ENCODE data around the gene GFPT1.

The GFPT1 gene

DNA sequence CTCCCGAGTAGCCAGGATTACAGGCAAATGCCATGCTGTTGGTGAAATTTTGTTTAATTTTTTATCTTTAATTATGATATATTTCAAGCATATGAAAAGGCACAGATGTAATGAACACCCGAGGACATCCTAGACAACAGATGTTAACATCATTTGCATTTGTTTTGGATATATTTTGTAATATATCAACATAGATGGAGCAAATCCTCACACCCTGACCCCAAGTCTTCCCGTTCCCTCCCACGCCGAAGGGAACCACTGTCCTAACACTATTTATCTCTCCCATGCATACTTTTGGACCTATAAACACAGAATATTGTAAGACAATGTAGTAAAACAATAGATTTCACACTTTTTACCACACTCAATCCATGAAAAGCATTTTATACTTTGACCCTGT lies 99.5 kb downstream of the GFPT1 start:
- no peak for DNase-seq

DNA sequence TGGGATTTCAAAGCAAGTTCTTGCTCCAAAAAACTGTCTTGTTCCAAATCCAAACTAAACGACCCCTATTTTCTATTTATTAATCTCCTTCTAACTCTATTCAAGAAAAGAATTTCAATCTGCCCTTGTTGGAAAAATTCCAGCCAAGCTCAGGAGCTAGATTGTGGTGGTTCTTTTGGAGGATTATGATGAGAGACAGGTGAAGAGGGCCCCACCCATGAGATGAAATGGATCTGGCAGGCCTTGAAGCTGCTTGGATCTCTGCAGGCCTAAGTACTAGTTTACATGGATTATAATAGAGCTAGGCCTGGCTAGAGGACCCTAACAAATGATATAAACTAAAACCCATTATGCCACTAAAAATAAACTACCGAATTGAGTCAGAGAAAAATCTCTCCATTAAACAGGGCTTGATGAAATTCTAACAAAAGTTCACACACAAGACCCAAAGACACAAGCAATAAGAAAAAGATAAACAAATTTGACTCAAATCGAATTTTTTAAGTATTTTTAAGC lies 101.6 kb downstream of the GFPT1 start:
- DNase-seq, result no peak

DNA sequence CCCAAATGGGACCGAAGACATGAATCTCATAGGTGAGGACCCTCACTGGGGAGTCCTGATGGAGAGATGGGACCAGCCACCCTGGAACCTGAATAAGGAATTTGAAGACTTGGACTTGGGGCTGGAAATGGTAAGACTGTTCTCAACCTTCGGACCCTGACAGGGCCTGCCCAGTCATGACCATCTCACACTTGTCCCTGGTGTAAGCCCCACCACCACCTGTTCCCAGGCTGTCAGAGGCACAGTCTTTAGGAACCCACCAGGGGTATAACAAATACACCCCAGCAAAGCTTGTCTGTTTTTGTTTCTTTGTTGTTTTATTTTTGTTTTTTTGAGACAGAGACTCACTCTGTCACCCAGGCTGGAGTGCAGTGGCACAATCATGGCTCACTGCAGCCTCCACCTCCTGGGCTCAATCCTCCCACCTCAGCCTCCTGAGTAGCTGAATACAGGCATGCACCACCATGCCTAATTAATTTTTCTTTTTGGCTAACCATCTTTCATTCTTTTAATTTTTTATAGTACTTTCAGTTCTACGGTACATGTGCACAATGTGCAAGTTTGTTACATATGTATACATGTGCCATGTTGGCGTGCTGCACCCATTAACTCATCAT lies 106.1 kb downstream of the GFPT1 start:
- no peak for DNase-seq

DNA sequence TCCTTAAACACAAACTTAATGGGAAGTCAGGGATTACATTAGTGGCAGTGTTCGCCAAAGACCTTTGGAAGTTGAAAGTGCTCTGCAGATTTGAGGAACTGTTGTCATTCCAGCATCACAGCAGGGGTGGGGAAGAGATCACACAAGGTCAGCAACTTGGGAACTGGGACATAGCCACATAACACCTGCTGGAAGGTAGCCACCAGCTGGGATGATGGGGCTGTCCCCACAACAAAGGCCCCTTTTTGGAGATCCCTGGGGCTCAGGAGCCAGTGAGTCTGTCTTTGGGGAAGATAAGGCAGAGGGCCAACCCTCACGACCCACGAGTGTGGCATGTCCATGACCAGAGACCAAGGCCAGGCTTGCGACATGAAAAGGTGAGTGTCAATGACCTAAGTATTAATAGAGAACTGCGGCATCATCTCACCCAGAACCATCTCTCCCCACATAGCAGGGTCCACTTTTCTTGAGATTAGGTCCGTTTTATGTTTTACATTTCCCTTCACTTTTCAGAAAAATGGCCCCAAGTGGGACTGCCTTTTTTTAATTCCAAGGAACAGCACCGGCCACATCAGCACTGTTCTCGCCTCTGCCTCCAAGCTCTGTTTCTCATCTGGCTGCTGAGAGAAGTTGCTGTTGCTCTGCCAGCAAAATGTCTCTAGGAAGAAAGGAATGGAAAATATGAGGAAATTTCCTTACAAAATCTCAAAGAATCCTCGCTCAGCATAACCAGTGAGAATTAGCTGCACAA lies 106.9 kb downstream of the GFPT1 start:
- no peak for DNase-seq

DNA sequence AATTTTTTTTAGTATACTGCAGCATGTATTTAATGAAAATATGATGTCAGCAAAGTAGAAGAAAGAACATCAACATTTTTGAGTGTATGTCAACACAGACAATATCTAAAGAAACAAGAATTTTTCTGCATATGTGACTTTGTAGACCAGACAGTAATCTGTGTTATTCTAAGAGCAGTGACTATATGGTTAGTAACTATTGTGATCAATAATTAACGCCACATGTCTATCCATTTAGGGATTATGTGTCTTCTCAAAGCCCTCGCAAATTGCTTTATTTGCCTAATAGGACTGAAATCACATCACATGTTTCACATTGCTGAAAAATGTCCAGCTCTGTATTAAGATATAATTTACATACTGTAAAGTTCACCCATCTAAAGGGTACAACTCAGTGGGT lies 107.8 kb downstream of the GFPT1 start:
- no peak for DNase-seq

DNA sequence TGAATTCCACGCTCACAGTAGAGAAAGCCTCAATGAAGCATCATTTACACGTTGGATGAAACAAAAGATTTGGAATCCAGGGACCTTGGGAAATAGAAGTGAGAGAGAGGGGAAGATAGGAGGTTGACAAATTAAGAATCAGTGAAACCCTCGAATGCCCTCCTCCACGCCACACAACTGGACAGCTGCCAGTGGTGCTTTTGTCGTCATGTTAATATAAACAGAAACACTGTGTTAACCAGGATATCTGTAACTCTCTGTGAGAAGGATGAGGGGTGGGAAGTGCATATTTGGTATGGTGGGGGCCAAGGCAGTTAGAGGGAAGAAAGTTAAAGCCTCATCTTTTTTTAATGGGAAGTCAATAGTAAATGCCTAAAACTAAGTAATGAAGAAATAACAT lies 108.7 kb downstream of the GFPT1 start:
- DNase-seq, result no peak

DNA sequence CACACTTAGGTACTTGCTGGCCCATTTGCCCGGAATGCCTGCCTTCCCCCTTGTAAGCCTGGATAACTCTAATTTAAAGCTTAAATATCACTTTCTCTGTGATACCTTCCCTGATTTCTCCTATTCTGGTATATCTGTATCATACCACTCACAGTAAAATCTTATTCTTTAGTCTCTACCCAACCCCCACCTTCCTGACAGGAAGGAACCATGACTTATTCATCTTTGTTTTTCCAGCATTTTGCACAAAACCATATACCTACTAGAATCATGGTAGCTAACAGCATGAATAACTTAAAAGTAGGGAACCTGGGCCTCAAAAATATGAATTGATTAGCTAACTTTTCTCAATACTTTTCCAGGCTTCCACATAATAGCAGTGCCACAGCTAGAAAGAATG lies 111.5 kb downstream of the GFPT1 start:
- DNase-seq, result no peak

DNA sequence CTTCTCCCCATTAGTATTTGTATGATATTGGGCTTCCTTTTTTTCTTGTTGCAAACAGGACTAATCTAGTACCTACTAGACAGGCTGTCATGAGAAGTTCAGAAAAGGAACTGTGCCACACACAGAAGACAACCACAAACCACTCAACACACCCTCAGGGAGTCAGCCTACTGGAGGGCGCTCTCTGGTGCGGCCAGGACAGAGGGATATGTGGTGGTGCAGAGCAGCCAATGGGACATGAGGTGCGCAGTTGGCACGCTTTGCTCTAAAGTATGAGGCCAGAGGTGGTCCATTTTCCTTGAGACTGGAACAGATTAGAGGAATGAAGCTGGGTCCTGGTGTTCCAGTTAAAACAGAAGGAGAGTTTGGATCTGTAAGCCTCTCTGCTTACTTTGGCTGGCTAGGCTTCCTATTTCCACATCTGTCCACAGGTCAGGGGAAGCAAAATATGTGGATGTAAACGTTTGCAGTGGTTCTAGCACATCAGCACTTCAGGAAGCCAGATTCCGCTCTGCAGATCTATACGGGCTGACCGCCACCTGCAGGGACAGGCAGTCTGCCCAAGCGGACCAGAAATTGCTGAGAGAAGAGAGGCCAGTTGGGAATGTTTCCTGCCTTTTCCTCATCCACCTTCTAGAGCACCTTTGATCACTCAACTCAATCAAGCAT lies 114.1 kb downstream of the GFPT1 start:
- no peak for DNase-seq

DNA sequence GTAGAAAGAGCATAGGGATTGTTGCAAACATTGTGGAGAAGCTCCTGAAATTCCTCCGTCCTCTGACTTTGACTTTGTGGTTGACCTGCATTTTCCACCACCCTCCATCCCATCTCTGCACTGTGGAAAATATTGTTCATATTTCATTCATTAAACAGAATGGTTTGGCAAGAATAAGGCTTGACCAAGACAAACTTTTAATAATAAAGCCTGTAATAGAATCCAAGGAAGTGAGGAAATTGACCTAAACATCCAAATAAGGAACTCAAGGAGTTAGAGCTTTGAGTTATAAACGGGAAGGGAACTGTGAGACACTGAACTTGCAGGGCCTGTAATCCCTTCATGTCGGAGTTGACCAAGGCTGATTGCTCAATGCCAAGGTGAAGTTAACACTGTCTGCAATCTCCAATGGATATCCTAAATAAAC lies 115.2 kb downstream of the GFPT1 start:
- no peak for DNase-seq
